Measurements from ENCODE around the gene LAMA4.
A peak's percentile ranks its signal among the peaks of the same experiment; 100 is the strongest.

Gene LAMA4

GRCh38 chr6:112253841-112254816 lies at the start of gene LAMA4:
Gene LAMA4, minus strand, starts transcription at chr6:112254567. Its CDS starts 417 bp downstream, at chr6:112254150.
- H3K4me3 ChIP-seq (ENCODE audit: low read length), result peak within 1 kb of the TSS; percentile 55
- TF ChIP-seq CTCF (IDR thresholded peaks at IDR 0.05; ENCODE audit: insufficient read depth, low read depth, low read length, missing control alignments), result no peak
- peak; percentile 31 for DNase-seq (ENCODE audit: low read depth)

GRCh38 chr6:112302142-112302705 lies 47.9 kb upstream of the LAMA4 start:
- no peak for TF ChIP-seq CTCF (IDR thresholded peaks at IDR 0.05; ENCODE audit: insufficient read depth, low read depth, low read length, missing control alignments)
- DNase-seq (ENCODE audit: low read depth), result no peak
- H3K4me3 ChIP-seq (ENCODE audit: low read length), result no peak overlapping the region

GRCh38 chr6:112300896-112301295 lies 46.5 kb upstream of the LAMA4 start:
- H3K4me3 ChIP-seq (ENCODE audit: low read length), result no peak overlapping the region
- TF ChIP-seq CTCF (IDR thresholded peaks at IDR 0.05; ENCODE audit: insufficient read depth, low read depth, low read length, missing control alignments), result no peak
- DNase-seq (ENCODE audit: low read depth), result no peak

GRCh38 chr6:112298816-112299281 lies 44.5 kb upstream of the LAMA4 start:
- TF ChIP-seq CTCF (IDR thresholded peaks at IDR 0.05; ENCODE audit: insufficient read depth, low read depth, low read length, missing control alignments), result no peak
- H3K4me3 ChIP-seq (ENCODE audit: low read length), result no peak overlapping the region
- DNase-seq (ENCODE audit: low read depth), result peak; percentile 87

GRCh38 chr6:112298021-112298745 lies 43.8 kb upstream of the LAMA4 start:
- no peak for TF ChIP-seq CTCF (IDR thresholded peaks at IDR 0.05; ENCODE audit: insufficient read depth, low read depth, low read length, missing control alignments)
- no peak overlapping the region for H3K4me3 ChIP-seq (ENCODE audit: low read length)
- DNase-seq (ENCODE audit: low read depth), result no peak

GRCh38 chr6:112296694-112297093 lies 42.3 kb upstream of the LAMA4 start:
- no peak for DNase-seq (ENCODE audit: low read depth)
- TF ChIP-seq CTCF (IDR thresholded peaks at IDR 0.05; ENCODE audit: insufficient read depth, low read depth, low read length, missing control alignments), result no peak
- H3K4me3 ChIP-seq (ENCODE audit: low read length), result no peak overlapping the region

All from epithelial cell of esophagus (primary cell).